IPS-18c (cell line): ENCODE measurements around the gene TLK2.
"Not testable (repeated sequence)": the region's sequence is repeated elsewhere in the genome, so short reads cannot be mapped to it uniquely, and the experiment has no call there.

Experiments
- H3K4me3 ChIP-seq: 2 replicates; pipeline ENCODE4 v1.7.0; 2013; ENCODE audit warnings: low read depth, mild to moderate bottlenecking, low read length, moderate library complexity; ENCODE audit not compliant: insufficient read depth
- H3K9me3 ChIP-seq: one replicate; pipeline ENCODE4 v1.6.1; 2013; ENCODE audit warnings: mild to moderate bottlenecking, low read length, moderate library complexity; ENCODE audit not compliant: control insufficient read depth, insufficient read depth

The TLK2 gene

DNA sequence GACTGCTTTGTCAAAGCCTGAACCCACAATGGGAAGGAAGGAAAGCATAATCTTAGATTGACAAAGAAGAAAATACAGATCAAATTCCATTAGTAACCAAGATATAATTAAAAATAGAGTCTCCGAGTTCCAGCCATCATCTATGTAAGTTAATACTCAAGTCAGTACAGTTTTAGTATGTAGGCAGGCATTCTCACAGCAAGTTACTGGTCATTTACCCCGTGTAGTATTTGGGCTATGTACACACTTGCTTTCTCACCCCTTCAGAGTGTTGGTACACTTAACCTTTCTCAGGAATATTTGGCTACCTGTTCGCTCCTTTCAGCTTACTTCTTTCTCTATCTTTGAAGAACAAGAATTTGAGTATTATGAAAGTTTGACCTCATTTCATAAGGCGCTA is 57.9 kb downstream of the TLK2 start:
- not testable (repeated sequence) for H3K4me3 ChIP-seq, H3K9me3 ChIP-seq

- H3K9me3 ChIP-seq, H3K4me3 ChIP-seq: not testable (repeated sequence)
Observed at GRCh38 chr17:62541073-62541472, 62.4 kb downstream of the TLK2 start.

DNA sequence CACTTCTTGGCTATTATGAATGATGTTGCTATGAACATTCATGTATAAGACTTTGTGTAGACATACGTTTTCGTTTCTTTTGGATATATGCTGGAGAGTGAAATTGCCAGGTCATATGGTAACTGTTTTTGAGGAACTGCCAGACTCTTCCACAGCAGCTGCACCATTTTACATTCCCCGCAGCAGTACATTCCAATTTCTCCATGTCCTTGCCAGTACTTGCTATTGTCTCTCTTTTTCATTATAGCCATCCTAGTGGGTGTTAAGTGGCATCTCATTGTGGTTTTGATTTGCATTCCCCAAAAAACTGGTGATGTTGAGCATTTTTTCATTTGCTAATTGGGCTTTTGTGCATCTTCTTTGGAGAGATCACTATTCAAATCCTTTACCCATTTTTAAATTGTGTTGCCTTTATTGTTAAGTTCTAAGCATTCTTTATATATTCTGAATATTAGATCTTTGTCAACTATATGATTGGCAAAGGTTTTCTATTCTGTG is 64.7 kb downstream of the TLK2 start:
- H3K9me3 ChIP-seq, H3K4me3 ChIP-seq: not testable (repeated sequence)

- H3K9me3 ChIP-seq, H3K4me3 ChIP-seq: not testable (repeated sequence)
Observed at GRCh38 chr17:62546066-62546465, 67.4 kb downstream of the TLK2 start.

DNA sequence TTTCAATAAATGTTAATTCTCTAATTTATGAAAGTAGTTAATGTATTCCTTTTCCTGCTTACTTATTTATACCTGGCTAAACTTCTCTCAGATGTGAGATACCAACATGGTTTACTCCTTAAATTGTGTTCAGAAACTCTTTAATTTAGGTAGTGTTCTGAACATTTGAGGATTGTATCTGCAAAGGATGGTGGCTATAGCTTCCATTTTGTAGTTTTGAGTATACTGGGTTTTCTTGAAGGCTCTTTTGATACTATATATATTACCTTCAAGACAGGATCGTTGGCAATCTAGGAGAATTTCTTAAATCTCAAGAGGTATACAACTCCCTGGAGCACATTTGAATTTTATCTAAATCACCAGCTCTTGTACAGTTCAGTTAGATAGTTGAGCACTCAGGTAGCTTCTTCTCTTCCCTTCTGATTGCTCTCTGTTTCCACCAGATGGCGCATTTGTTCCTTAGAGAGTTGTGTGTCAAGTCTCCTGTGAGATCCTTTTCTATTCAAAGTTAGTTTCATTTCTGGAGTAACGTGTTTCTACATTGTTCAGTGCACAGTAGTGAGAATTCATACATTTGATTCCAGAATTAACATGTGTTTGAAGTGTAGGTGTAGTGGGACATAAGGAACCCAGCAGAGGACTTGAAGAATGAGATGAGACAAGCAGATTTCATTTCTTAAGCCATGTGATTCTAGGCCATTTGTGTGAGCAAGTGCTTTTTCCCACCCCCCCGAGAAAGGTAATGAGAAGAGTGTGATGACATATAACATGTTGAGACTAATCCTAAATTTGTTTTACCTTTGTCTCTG is 74.4 kb downstream of the TLK2 start:
- not testable (repeated sequence) for H3K4me3 ChIP-seq

DNA sequence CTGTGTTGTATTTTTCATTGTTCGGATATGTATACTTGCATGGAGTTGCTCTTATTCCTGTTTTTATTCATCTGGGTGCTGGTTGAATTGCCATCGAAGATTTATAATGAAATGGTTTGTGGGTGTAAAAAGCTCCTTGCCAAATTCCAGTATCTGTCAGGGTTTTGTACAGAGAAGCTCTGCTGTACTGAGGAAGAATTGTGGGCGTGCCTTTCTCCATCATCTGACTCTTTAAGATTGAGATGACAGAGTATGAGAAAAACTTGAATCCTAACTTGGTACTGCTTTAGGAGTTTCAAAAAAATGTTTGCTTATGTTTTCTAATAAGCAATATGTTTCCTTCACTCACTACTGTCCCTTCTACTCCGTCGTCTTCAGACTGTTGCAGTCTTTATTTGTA is 78.9 kb downstream of the TLK2 start:
- not testable (repeated sequence) for H3K4me3 ChIP-seq, H3K9me3 ChIP-seq

More for the DNA sequence above, 74.4 kb downstream of the TLK2 start:
- not testable (repeated sequence) for H3K9me3 ChIP-seq

GRCh38 chr17:62558941-62559340 is 80.3 kb downstream of the TLK2 start:
- H3K4me3 ChIP-seq, H3K9me3 ChIP-seq: not testable (repeated sequence)

DNA sequence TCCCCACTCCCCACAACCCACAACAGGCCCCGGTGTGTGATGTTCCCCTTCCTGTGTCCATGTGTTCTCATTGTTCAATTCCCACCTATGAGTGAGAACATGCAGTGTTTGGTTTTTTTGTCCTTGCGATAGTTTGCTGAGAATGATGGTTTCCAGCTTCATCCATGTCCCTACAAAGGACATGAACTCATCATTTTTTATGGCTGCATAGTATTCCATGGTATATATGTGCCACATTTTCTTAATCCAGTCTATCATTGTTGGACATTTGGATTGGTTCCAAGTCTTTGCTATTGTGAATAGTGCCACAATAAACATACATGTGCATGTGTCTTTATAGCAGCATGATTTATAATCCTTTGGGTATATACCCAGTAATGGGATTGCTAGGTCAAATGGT is 82.3 kb downstream of the TLK2 start:
- not testable (repeated sequence) for H3K9me3 ChIP-seq, H3K4me3 ChIP-seq

DNA sequence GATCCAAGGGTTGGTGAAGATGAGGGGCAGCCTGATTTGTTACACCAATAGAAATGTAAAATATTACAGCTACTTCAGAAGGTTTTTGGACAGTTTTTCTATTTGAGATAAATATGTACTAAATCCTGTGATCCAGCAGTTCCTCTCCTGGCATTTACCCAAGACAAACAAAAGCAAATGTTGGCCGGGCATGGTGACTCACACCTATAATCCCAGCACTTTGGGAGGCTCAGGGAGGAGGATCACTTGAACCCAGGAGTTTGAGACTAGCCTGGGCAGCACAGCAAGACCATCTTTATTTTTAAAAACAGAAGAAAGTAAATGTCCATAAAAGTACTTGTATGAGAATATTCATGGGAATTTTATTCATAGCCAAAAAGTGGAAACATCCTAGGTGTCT is 84.0 kb downstream of the TLK2 start:
- no peak overlapping the region for H3K4me3 ChIP-seq
- no peaks in the 10 kb centered on the region for H3K9me3 ChIP-seq

GRCh38 chr17:62565817-62566216 is 87.2 kb downstream of the TLK2 start:
- no peaks in the 10 kb centered on the region for H3K9me3 ChIP-seq
- H3K4me3 ChIP-seq = no peak overlapping the region

- Histone ChIP-seq H3K9me3 (no peaks in the 10 kb centered on the region), H3K4me3 (no peak overlapping the region)
Observed at GRCh38 chr17:62566996-62567578, 88.5 kb downstream of the TLK2 start.

- Histone ChIP-seq H3K4me3 (no peak overlapping the region), H3K9me3 (no peaks in the 10 kb centered on the region)
Observed at GRCh38 chr17:62572488-62572887, 93.9 kb downstream of the TLK2 start.

DNA sequence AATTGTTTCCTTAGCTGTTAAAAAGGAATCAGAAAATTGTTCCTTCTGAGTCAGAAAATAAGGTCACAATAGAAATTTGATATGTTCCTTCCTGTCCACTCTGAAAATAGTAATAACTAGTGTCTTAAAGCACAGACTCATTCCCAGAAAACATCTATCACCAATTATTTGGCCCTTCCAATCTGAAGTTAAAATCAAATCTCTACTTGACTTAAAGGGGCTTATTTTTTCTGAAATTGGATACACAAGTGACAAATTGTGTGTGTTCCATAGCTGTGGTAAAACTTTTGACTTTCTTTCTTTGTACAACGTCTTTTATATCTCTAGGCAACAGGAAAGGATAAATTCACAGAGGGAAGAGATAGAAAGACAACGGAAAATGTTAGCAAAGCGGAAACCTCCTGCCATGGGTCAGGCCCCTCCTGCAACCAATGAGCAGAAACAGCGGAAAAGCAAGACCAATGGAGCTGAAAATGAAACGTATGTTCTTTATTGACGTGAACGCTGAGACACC is 94.3 kb downstream of the TLK2 start:
- H3K4me3 ChIP-seq = no peak overlapping the region
- H3K9me3 ChIP-seq = no peaks in the 10 kb centered on the region

DNA sequence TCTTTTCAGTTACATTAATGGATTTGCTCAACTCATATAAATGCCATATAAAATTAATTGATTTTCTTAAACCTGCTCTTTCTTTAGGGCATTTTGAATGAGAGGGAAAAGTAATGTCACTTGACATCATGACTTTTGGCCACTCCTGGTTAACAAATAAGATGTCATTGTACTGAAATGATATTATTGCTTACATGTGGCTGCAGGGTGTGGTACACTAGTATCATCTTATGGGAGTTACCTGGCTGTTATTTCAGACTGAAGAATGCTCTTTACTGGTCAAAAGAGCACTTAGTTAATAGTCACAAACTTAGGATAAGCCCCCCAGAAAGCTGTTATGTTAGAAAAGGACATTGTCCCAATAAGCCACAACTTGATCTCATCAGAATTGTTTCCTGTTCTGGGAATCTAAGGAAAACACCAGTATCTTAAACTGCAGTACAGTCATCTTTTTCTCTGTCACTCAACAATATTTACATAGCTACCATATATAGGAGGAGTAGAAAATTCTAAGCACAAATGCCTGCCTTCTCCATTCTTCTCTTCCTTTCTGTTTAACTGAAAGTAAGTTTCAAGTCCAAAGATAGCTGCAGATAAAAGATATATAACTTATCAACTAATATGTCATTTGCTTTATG is 95.0 kb downstream of the TLK2 start:
- H3K9me3 ChIP-seq = no peaks in the 10 kb centered on the region
- no peak overlapping the region for H3K4me3 ChIP-seq

DNA sequence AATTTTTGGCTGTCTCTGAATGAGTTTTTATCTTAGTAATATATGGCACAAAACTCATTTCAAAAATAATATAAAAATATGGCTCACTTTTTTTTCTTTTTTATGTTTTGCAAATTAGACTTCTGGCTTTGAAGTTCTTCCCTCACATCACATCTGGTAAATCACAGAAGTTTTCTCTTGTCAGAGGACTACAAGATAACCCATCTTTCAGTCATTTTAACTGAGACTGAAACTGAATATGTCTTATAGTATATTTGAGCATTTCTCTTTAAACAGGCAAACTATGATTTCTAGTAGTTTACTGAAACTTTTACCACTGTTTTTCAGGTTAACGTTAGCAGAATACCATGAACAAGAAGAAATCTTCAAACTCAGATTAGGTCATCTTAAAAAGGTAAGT is 97.8 kb downstream of the TLK2 start:
- Histone ChIP-seq H3K9me3 (no peaks in the 10 kb centered on the region), H3K4me3 (no peak overlapping the region)

DNA sequence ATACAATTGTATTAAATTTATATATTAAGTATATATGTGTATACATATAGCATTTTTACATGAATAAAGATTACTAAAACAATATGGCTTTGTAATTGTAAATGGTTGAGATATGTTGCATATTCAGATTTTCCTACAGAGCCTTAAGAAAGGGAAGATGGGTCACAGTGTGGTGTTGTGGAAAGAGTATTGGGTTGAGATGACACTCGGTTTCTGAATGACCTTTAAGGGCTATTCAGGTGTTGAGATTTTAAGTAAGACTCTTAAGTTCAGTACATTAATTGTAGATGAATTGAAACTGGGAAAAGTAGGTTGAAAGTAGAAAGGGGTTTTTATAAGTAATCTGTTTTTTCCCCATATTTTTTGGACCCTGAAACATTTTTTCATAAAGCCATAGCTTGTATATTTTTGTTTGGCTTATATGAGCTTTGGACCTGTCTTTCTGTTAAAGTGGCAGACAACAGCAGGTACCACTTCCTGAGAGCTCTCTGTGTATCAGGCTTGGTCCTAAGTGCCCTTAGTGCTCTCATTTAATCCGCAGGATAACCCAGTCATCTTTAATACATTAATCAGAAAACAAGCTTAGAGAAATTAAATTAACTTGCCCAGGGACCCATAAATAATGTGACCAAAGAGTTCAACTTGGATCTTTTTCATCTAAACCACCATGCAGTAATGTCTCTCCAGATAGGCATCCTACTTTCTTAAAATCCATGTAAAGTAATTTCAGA is 100.3 kb downstream of the TLK2 start:
- H3K4me3 ChIP-seq = no peak overlapping the region

GRCh38 chr17:62580947-62581346 is 102.3 kb downstream of the TLK2 start:
- no peaks in the 10 kb centered on the region for H3K9me3 ChIP-seq

More for the DNA sequence above, 100.3 kb downstream of the TLK2 start:
- no peaks in the 10 kb centered on the region for H3K9me3 ChIP-seq

More at GRCh38 chr17:62580947-62581346, 102.3 kb downstream of the TLK2 start:
- H3K4me3 ChIP-seq = no peak overlapping the region
